GM12878 (cell line): ENCODE results near the gene TSHB. TPM values are rescaled to one million over a fixed set of nuclear protein-coding genes. Genes with fewer than 3 reads are reported as not detected.

Experiments
- ATAC-seq: fragments of 200-7000 bp; cut with Tn5 transposase; 3 replicates; pipeline ENCODE4 v1.9.1; 2020; ENCODE audit warnings: mild to moderate bottlenecking, moderate library complexity
- BruUV-seq: library from RNA; stranded (reverse); fragments of 400-500 nt; replicated peaks from 2 replicates; lab custom pipeline; 2021; lab: Mats Ljungman, UMichigan
- CTCF ChIA-PET: fragments of 300-600 bp; sonication (Branson Sonifier 250); formaldehyde crosslinking; extraction: SDS; loops from one replicate; lab custom pipeline; 2021; ENCODE audit warnings: inconsistent platforms; lab: Yijun Ruan, JAX
- POLR2A ChIA-PET: fragments of 350-600 bp; formaldehyde crosslinking; extraction: SDS; loops from one replicate; lab custom pipeline; 2021; ENCODE audit warnings: inconsistent platforms; lab: Charles Lee
- RAD21 ChIA-PET: fragments of 300-600 bp; sonication (Branson Sonifier 250); formaldehyde crosslinking; loops from one replicate; lab custom pipeline; 2023; ENCODE audit warnings: antibody characterized with exemption; ENCODE audit not compliant: unreplicated experiment; lab: Charles Lee
- SMC1A ChIA-PET: fragments of 300-600 bp; sonication (Branson Sonifier 250); formaldehyde crosslinking; loops from one replicate; lab custom pipeline; 2023; ENCODE audit not compliant: unreplicated experiment, uncharacterized antibody; lab: Charles Lee
- DNase-seq: peaks from one replicate; pipeline ENCODE4 v3.0.0-alpha.2; 2011; ENCODE audit warnings: low read depth, low spot score
- FAIRE-seq: peaks from 3 replicates; lab custom pipeline; 2011; peaks lifted over from hg19 to GRCh38; lab: Jason Lieb, UNC
- H2AFZ ChIP-seq: 2 replicates; pipeline ENCODE4 v1.6.0; 2011; ENCODE audit warnings: low read depth, low read length, control low read depth; ENCODE audit not compliant: control insufficient read depth
- H3K27ac ChIP-seq: 2 replicates; pipeline ENCODE4 v1.5.1; 2011; ENCODE audit warnings: control low read depth; ENCODE audit not compliant: control insufficient read depth, insufficient read depth
- H3K27me3 ChIP-seq, 2 experiments: replicated peaks in 1 of 2; 2 replicates each; pipeline versions ENCODE4 v1.6.0 to v1.6.1; 2011; ENCODE audit warnings: low read length in 1 of 2; ENCODE audit not compliant: control insufficient read depth in 2 of 2, insufficient read depth in 2 of 2
- H3K36me3 ChIP-seq, 2 experiments: 2 replicates each; pipeline ENCODE4 v1.5.1; 2011; ENCODE audit warnings: low read length in 1 of 2; ENCODE audit not compliant: control insufficient read depth in 2 of 2, insufficient read depth in 2 of 2
- H3K4me1 ChIP-seq: 2 replicates; pipeline ENCODE4 v1.6.1; 2011; ENCODE audit warnings: mild to moderate bottlenecking, low read length, moderate library complexity, mixed read lengths; ENCODE audit not compliant: control insufficient read depth, insufficient read depth
- H3K4me2 ChIP-seq: 2 replicates; pipeline ENCODE4 v1.6.0; 2011; ENCODE audit warnings: control low read depth; ENCODE audit not compliant: control insufficient read depth, insufficient read depth
- H3K4me3 ChIP-seq: fragments of 200-600 bp; sonication (generic); 2 replicates; pipeline ENCODE4 v1.5.1; 2016
- H3K79me2 ChIP-seq: 2 replicates; pipeline ENCODE4 v1.6.0; 2011; ENCODE audit warnings: low read length; ENCODE audit not compliant: control insufficient read depth, insufficient read depth
- H3K9ac ChIP-seq: 2 replicates; pipeline ENCODE4 v1.8.0; 2011; ENCODE audit warnings: low read length, control low read depth, mixed read lengths; ENCODE audit not compliant: control insufficient read depth, insufficient read depth
- H3K9me3 ChIP-seq: replicated peaks from 3 replicates; pipeline ENCODE4 v1.5.1; 2011; ENCODE audit warnings: mild to moderate bottlenecking, low read length; ENCODE audit not compliant: control insufficient read depth, insufficient read depth
- H4K20me1 ChIP-seq: 2 replicates; pipeline ENCODE4 v1.6.0; 2011; ENCODE audit not compliant: control insufficient read depth, insufficient read depth
- BRCA1 ChIP-seq: IDR thresholded peaks from 2 replicates; pipeline ENCODE4 v1.6.1; 2011; ENCODE audit warnings: low read depth, low read length, improper control_type of control experiment
- CHD1 ChIP-seq: IDR thresholded peaks from 2 replicates; pipeline ENCODE4 v1.6.1; 2012; ENCODE audit warnings: low read depth, low read length, improper control_type of control experiment
- IKZF1 ChIP-seq: fragments of 450-650 bp; conservative IDR thresholded peaks from 2 replicates; pipeline ENCODE4 v1.6.1; 2017; ENCODE audit warnings: antibody characterized with exemption, mild to moderate bottlenecking
- IRF4 ChIP-seq: IDR thresholded peaks from 2 replicates; pipeline ENCODE4 v1.6.1; 2011; ENCODE audit warnings: low read depth, low read length
- MTA2 ChIP-seq: fragments of 450-650 bp; IDR thresholded peaks from 2 replicates; pipeline ENCODE4 v1.6.1; 2016; ENCODE audit warnings: low read depth, mild to moderate bottlenecking, moderate library complexity
- STAT3 ChIP-seq: IDR thresholded peaks from 2 replicates; pipeline ENCODE4 v1.6.1; 2011; ENCODE audit warnings: low read depth, low read length, improper control_type of control experiment
- ZNF622 ChIP-seq: fragments of 450-650 bp; IDR thresholded peaks from 2 replicates; pipeline ENCODE4 v1.6.1; 2017; ENCODE audit warnings: mild to moderate bottlenecking, inconsistent platforms
- WGBS: methylation state at CpG from one replicate; pipeline ENCODE4 v1.1.6; 2016; ENCODE audit warnings: low lambda C conversion rate; ENCODE audit not compliant: insufficient replicate concordance, insufficient coverage; ENCODE audit errors: missing lambda C conversion rate; 5-methylcytosine and 5-hydroxymethylcytosine counted together
- in situ Hi-C: fragments of 300-500 bp; cut with MboI; formaldehyde crosslinking; loops from 9 replicates; pipeline ENCODE4 v1.14.3; 2018; ENCODE audit warnings: mixed read lengths
- intact Hi-C: fragments of 100-400 bp; cut with micrococcal nuclease; formaldehyde crosslinking; loops from one replicate; pipeline ENCODE4 v1.14.2; 2022; ENCODE audit not compliant: unreplicated experiment
- polyA plus RNA-seq, 11 experiments: library from polyadenylated mRNA; depleted of rRNA in 4 of 11; unstranded in 6 of 11; stranded (reverse) in 5 of 11; fragments of >200 nt; fragmentation: Nextera tagmentation in 4 of 11; fragmentation: Illumina TruSeq in 1 of 11; extraction: Ambion mirVana in 4 of 11; extraction: Trizol in 1 of 11; gene quantifications; 1 replicate in 1 of 11; 2 replicates in 10 of 11; pipeline versions ENCODE4 v1.2.1 to v1.2.3, GENCODE V29; 2011 to 2016; ENCODE audit warnings: inconsistent platforms in 2 of 11, missing spikeins in 2 of 11, low read depth in 1 of 11
- total RNA-seq, 4 experiments: library from RNA; depleted of rRNA in 3 of 4; stranded (reverse); fragments of >200 nt in 3 of 4; fragmentation: Illumina TruSeq in 1 of 4; extraction: Trizol in 1 of 4; gene quantifications; 2 replicates each; pipeline versions ENCODE4 v1.2.1 to v1.2.3, GENCODE V29; 2013 to 2021
- TF ChIP-seq, protein P1 (sequence below): fragments of 450-650 bp; formaldehyde crosslinking; IDR thresholded peaks from 2 replicates; pipeline ENCODE4 v1.4.0; 2022; ENCODE audit warnings: mild to moderate bottlenecking, moderate library complexity

Gene TSHB
- total and polyA plus RNA-seq, 10 of the 15 experiments (the other 5 are each of a cell fraction or from before 2014, with no cell fraction given) = not detected

DNA sequence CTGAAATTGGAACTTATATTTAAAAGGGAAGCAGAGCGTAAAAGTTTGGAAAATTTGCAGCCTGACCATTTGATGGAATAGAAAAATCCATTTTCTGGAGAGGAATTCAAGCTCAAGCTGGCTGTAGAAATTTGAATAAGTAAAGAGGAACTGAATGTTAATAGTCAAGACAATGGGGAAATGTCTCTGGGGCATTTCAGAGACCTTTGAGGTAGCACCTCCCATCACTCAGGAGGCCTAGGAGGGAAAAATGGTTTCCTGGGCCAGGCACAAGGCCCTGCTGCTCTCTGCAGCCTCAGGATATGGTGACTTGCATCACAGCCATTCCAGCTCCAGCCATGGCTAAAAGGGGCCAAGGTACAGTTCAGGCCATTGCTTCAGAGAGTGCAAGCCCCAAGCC, 17.6 kb upstream of the TSHB start:
- H3K4me1 ChIP-seq = no peaks in the 10 kb centered on the region
- ChIA-PET CTCF (interaction anchor here (1.2 kb wide), 1 partner anchor 13 kb away, joined by 3 read pairs; no protein-coding TSS in a partner anchor), SMC1A (no interaction called here), RAD21 (no interaction called here), POLR2A (no interaction called here)
- H3K4me2 ChIP-seq = no peak overlapping the region
- no peak for TF ChIP-seq IRF4
- no peak for TF ChIP-seq CHD1
- TF ChIP-seq, protein P1, sequence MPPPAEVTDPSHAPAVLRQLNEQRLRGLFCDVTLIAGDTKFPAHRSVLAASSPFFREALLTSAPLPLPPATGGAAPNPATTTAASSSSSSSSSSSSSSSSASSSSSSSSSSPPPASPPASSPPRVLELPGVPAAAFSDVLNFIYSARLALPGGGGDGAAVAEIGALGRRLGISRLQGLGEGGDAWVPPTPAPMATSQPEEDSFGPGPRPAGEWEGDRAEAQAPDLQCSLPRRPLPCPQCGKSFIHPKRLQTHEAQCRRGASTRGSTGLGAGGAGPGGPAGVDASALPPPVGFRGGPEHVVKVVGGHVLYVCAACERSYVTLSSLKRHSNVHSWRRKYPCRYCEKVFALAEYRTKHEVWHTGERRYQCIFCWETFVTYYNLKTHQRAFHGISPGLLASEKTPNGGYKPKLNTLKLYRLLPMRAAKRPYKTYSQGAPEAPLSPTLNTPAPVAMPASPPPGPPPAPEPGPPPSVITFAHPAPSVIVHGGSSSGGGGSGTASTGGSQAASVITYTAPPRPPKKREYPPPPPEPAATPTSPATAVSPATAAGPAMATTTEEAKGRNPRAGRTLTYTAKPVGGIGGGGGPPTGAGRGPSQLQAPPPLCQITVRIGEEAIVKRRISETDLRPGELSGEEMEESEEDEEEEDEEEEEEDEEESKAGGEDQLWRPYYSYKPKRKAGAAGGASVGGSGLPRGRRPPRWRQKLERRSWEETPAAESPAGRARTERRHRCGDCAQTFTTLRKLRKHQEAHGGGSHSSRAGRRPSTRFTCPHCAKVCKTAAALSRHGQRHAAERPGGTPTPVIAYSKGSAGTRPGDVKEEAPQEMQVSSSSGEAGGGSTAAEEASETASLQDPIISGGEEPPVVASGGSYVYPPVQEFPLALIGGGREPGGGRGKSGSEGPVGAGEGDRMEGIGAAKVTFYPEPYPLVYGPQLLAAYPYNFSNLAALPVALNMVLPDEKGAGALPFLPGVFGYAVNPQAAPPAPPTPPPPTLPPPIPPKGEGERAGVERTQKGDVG (CRISPR knock-in tag) = no peak
- no peak for TF ChIP-seq STAT3
- no peak for TF ChIP-seq BRCA1
- no peak for TF ChIP-seq ZNF622
- TF ChIP-seq IKZF1 = no peak
- TF ChIP-seq MTA2 = no peak
- H3K27me3 ChIP-seq = no peaks in the 10 kb centered on the region
- H3K9me3 ChIP-seq = no peaks in the 10 kb centered on the region
- H3K4me3 ChIP-seq = no peak overlapping the region
- intact Hi-C loops (no loop called here), in situ Hi-C loops (no loop called here)
- H4K20me1 ChIP-seq = no peaks in the 10 kb centered on the region
- no peak for ATAC-seq
- no peak overlapping the region for H3K27ac ChIP-seq
- no TSS peak for BruUV-seq
- no peak overlapping the region for H3K9ac ChIP-seq
- 37% methylated on average over 1 of the region's 1 CpG for WGBS
- no peak overlapping the region for H2AFZ ChIP-seq
- DNase-seq = no peak
- no peaks in the 10 kb centered on the region for H3K36me3 ChIP-seq
- no peaks in the 10 kb centered on the region for H3K79me2 ChIP-seq
- no peak for FAIRE-seq
